Breast epithelium (tissue), 3 donors: Measurements from ENCODE around the gene LRRTM4.

ENCODE experiments used
- CTCF ChIP-seq, 3 donors: fragments of 450-650 bp; IDR thresholded peaks; one replicate each; pipeline ENCODE4 v1.5.1; 2016 to 2017; ENCODE audit warnings: antibody characterized with exemption in 3 of 3, mild to moderate bottlenecking in 3 of 3, moderate library complexity in 3 of 3
- POLR2A ChIP-seq: fragments of 450-650 bp; IDR thresholded peaks from one replicate; pipeline ENCODE4 v1.6.1; 2016; ENCODE audit warnings: antibody characterized with exemption, mild to moderate bottlenecking, moderate library complexity
- POLR2AphosphoS5 ChIP-seq, 3 donors: sonication (generic); formaldehyde crosslinking; IDR thresholded peaks; one replicate each; pipeline ENCODE4 v1.6.1; 2017; ENCODE audit warnings: antibody characterized with exemption in 3 of 3

GRCh38 chr2:76866464-76866863 is 655.7 kb downstream of the LRRTM4 start:
- TF ChIP-seq CTCF (IDR thresholded peaks at IDR 0.05) (no peak), POLR2A (no peak), POLR2AphosphoS5 (IDR thresholded peaks at IDR 0.05) (no peak)
